NCI-H460 (cell line): ENCODE measurements around the gene AMOTL2. TPM values are rescaled to one million over a fixed set of nuclear protein-coding genes. Genes with fewer than 3 reads are reported as not detected.

Experiments
- DNase-seq: peaks from one replicate; pipeline ENCODE4 v3.0.0-alpha.2; 2016; ENCODE audit warnings: low read depth; ENCODE audit errors: extremely low read depth
- polyA plus RNA-seq: library from polyadenylated mRNA; depleted of rRNA; stranded (reverse); fragments of >200 nt; gene quantifications from 2 replicates; pipeline ENCODE4 v1.2.3, GENCODE V29; 2014; cell fraction: nucleus; rRNA removed
- total RNA-seq: library from RNA; depleted of rRNA; stranded (reverse); fragments of >200 nt; shearing (Covaris generic); gene quantifications from 2 replicates; pipeline ENCODE4 v1.2.3, GENCODE V29; 2014; rRNA removed

AMOTL2 gene
- total RNA-seq = 38.6 and 42.3 TPM in 2 replicates
- 52.2 and 73.8 TPM in 2 replicates for polyA plus RNA-seq

- DNase-seq = peak; percentile 79
Observed at GRCh38 chr3:134374105-134374790, at the start of gene AMOTL2. Gene AMOTL2, minus strand, starts transcription at chr3:134374447. Its CDS starts 3,014 bp downstream, at chr3:134371433.

DNA sequence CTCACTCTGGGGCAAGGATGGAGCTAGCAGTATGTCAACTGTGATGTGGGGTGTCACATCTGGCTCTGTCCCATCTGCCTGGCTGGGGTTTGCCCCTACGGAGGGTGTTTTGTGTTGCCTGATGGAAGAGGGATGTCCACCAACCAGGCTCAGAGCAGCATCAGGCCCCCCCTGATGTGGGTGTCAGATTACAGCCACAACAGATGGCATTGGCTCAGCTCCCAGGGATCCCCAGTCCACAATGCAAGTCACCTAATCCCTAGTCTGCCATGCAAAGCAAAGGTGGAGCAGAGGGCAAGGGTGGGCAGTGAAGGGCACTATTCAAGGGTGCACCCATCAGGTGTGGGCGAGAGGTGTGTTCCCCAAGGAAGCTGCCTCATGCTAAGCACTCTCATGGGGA lies 48.9 kb upstream of the AMOTL2 start:
- DNase-seq = no peak

DNA sequence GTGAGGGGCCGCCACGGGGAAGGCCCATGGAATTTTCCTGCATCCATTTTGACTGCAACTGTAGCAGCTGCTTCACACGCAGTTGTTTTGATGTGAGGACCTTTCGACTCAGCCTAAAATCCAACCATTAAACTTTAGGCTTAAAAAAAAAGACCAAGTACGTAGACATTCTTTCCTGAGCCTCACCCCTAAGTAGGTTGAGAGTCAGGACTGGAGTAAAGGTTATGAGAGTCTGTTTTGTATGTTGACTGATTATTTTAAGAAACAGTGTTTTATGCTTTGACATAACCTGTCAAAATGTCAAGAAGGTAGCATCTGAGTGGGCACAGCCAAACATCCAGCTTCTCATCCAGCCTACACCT lies 45.7 kb upstream of the AMOTL2 start:
- no peak for DNase-seq

DNA sequence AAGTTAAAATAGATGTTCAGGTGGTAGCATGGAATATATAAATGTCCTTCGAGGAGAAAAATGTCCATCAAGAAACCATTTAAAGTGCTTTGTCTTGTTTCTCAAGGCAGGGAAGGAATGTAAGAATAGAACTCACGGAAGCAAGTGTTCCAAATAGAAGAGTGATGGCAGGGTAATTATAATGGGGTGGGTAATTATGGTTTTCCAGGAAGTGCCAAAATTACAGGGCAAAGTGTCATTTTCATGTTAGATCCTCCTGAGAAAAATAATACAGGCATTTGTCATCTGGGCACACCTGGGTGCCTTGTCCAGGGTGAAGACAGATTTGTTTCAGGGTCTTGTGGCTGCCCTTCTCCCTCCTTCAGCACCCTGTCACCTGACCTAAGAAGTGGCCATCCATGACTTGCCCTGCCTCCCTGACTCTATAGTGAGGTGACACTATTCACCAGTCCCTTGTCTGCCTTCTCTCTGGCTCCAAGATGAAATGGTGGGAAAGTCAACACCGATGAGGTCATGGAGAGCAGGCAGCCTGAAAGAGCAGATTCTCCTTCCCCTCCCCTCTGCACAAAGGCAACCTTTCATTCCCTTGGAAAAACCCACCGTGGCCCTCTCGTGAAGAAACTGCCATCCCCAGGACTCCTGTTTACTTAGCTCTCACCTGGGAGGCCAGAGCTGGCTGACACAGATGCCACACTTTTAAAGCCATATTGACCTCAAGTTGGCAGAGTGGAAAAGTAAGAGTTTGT lies 45.1 kb upstream of the AMOTL2 start:
- DNase-seq = no peak

- no peak for DNase-seq
Observed at GRCh38 chr3:134409041-134409440, 34.8 kb upstream of the AMOTL2 start.

DNA sequence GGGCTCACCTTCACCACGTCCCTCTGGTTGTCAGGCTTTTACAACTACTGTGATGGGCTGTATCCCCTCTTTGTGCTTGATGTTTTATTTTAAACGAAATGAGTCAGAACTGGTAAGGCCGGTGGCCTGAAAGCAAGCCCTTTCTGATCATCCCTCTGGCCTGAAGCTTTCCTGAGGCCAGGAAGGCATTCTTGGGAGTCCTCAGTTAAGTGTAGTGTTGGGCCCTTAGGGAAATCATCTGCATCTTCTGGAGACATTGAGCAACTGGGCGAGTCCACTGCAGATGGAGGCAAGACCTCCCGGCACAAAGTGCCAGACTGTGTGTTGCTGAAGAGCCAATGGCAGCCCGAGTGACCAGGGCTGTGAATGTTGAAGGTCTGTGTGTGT lies 33.0 kb upstream of the AMOTL2 start:
- DNase-seq = no peak

GRCh38 chr3:134406331-134407238 lies 32.3 kb upstream of the AMOTL2 start:
- no peak for DNase-seq

GRCh38 chr3:134404366-134404885 lies 30.2 kb upstream of the AMOTL2 start:
- DNase-seq = no peak

- DNase-seq = no peak
Observed at GRCh38 chr3:134397755-134398154, 23.5 kb upstream of the AMOTL2 start.

DNA sequence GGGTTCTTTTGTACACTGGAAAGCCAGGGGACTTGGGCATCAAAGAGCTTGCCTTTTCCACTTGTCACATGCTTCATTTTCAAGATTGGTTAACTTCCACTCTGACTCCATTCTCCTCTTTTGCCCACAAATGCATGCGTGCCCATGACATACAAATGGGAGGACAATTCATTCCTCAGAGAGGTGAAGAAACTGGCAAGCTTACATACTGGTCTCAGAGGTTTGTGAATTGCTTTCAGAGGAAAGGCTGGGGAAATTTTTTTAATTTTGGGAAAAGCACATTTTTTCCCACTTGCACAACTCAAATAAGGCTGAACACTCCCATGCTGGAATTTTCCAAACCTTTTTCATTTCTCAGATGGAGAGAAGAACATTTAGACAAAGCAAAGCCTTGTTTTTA lies 20.9 kb upstream of the AMOTL2 start:
- no peak for DNase-seq

GRCh38 chr3:134394380-134394779 lies 20.1 kb upstream of the AMOTL2 start:
- DNase-seq = no peak

- no peak for DNase-seq
Observed at GRCh38 chr3:134393074-134393473, 18.8 kb upstream of the AMOTL2 start.

DNA sequence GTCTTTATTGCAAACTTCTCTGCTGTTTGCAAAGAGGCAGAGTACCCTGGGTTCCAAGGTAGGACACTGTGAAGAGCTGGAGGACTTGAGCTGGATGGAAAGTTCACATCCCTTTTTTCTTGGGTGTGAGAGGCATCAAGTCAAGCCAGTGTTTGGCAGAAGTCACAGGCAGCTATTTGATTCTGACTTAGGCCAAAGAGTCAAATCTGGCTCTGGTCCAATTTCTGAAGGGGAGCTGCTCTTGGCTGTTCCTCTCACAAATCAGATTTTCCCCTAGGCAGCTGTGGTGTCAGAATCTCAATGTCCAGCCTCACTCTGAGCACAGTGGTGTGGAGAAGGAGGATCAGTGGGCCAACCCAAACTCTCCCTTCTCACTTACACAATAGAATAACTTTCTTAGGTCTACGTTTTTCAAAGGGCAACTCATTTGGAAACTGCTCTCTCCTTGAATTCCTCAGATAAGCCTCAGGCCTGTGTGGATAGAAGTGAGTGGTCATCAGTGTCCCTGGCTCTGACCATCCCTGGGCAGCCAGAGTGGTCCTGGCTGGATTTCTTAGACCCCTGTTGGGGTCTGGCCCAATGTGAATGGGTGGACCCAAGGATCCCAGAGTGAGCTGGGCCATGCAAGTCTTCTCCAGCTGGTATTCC lies 18.2 kb upstream of the AMOTL2 start:
- no peak for DNase-seq

DNA sequence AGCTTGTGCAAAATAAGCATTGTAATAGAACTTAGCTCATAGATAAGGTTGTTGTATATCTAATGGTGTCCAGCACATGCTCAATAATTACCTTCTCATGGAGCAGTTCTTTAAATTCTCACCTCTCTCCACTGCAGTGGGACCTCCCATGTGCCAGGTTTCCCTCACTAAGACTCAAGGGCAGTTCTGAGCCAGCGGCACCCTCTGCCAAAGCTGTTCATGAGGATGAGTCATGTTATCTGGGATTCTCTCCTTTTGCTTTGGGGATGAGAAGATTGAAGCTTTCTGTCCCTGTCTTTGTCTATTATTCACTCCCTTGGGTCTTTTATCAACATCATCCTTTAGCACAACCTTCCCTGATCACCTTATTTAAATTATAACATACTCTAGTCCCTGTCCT lies 15.6 kb upstream of the AMOTL2 start:
- DNase-seq = no peak

DNA sequence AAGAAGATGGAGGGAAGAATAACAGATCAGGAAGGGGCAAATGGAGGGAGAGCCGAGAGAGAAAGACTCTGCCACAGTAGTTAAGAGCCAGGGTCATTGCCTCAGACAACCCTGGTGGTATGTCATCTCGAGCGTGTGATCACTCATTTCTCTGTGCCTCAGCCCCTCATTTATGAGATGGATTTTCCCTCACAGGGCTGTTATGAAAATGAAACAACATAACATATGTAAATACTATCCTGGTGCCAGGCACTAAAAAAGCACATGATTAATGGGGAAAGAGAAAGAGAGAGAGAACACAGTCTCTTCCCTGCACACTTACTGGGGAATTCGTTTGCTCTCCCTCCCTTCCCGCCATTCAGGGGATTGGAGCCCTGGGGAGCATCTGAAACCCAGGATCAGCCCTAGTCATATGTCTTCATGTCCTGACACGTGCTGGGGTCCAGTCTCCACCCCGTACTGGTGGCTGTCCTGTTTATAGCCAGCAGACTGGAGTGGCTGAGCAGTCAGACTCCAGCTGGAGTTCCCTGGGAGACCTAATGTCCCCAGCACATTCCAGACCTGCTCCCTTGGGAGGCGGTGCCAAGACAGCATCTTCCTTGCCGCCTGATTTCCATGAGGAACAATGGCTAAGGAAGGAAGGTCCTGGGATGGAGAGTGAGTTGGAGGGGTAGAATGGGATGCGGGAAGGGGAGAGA lies 14.7 kb upstream of the AMOTL2 start:
- no peak for DNase-seq

- DNase-seq = no peak
Observed at GRCh38 chr3:134388292-134388691, 14.0 kb upstream of the AMOTL2 start.

- DNase-seq = no peak
Observed at GRCh38 chr3:134387293-134387692, 13.0 kb upstream of the AMOTL2 start.

DNA sequence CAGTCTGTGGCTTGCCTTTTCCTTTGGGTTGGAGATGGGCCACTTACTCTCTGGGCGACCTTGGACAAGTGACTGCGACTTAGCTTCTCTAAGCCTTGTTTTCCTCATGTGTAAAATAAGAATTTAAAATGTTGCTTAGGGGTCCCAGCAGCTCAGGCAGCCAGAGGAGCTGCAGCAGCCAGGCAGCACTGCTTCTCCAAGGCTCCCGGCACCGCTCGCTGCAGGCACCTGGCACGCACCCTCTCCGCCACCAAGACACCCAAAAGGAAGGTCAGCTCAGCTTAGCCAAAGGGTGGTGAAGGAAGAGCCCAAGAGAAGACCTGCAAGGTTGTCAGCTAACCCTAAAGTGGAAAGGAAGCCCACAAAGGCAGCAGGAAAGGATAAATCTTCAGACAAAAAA lies 10.7 kb upstream of the AMOTL2 start:
- no peak for DNase-seq

GRCh38 chr3:134381831-134382442 lies 7.7 kb upstream of the AMOTL2 start:
- no peak for DNase-seq
